ENCODE results near the gene HELB.

GRCh38 chr12:66296176-66296683 lies 6.1 kb upstream of the HELB start:
- TF ChIP-seq TAF1 (IDR thresholded peaks at IDR 0.05; ENCODE audit: borderline replicate concordance, insufficient read depth, low read length) (no peak), REST (IDR thresholded peaks at IDR 0.05; ENCODE audit: insufficient read depth in 1 of 2, low read depth in 2 of 2, low read length in 2 of 2) (no peak)
